HG02970 (cell line): ENCODE measurements around the gene COA7.
"Not testable (repeated sequence)": the region's sequence is repeated elsewhere in the genome, so short reads cannot be mapped to it uniquely, and the experiment has no call there.

Source experiments
- ATAC-seq: cut with Tn5 transposase; IDR thresholded peaks from one replicate; pipeline ENCODE4 v1.9.1; 2021; ENCODE audit warnings: mild to moderate bottlenecking, moderate library complexity, moderate number of reproducible peaks; ENCODE audit not compliant: unreplicated experiment, low FRiP score

The COA7 gene

DNA sequence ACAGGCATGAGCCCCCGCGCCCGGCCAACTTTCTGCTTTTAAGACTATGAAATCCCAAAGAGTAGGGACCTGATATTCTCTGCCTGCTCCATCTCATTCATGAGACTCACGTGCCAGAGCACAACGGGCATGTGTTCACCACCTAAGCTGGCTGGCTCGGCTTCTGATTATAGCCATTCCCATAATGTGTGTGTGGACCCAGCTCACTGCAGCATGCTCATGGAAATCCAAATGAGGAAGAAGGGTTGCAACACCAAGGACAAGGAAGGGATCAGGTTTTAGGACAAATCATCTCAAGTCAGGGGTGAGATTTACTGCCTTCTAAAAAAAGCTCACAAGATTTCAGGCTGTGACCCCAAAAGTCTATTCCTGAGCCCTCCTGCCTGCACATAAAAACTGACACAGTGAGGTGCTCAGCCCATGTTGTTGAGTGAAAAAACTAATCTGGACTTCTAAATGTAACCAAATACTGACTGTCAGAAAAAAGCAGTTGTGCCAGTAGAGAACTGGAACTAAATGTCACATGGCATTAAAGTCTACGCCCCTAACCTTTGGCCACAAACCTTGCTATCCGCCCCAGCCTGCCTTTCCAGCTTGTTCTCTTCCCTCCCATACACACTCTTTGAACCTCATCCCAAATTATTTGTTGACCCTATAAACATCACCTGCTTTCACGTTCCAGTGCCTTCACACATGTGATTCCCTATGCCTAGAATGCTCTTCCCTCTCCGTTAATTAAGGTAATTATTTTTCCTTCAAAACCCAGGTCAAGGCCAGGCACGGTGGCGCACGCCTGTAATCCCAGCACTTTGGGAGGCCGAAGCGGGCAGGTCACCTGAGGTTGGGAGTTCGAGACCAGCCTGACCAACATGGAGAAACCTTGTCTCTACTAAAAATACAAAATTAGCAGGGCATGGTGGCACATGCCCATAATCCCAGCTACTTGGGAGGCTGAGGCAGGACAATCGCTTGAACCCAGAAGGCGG is 9.1 kb upstream of the COA7 start:
- no peak for ATAC-seq

DNA sequence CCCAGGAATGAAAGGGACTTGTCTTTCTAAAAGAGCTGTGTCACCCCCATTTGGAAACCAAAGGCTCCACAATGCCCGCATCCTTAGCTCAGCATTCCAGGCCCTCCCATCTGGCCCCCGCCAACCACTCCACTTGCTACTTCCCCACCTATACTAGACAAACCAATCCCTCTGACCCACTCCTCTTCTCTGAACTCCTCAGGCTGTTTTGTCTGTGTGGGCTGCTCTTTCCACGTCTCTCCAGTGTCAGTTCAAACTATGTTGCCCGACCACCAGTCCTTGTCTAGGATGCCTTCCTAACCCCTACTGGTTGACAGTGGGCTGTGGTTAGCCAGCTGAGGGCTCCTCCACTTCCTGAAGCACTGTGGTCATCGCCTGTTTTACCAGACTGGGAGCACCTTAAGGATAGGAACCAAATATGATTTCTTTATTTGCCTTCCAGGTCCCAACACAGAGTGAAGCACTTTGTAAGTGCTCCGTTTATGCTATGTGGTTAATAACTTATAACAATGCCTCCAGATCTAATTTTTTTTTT is 8.1 kb upstream of the COA7 start:
- no peak for ATAC-seq

- ATAC-seq: peak; percentile 81
Measured at GRCh38 chr1:52702886-52703787, 5.0 kb upstream of the COA7 start.

GRCh38 chr1:52695627-52696026 is 2.5 kb downstream of the COA7 start:
- no peak for ATAC-seq

DNA sequence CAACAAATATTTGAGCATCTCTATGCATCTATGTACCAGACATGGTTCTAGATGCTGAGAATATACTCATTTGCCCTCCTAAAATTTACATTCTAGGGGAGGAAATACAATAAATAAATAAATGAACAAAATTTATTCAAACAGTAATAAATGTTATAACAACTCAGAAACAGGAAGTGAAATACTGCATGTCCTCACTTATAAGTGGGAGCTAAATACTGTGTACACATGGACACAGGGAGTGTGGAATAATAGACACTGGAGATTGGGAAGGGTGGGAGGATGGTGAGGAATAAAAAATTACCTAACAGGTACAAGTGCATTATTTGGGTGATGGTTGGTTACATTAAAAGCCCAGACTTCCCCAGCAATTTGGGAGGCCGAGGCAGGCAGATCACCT is 4.3 kb downstream of the COA7 start:
- ATAC-seq: no peak

- not testable (repeated sequence) for ATAC-seq
Measured at GRCh38 chr1:52693351-52693750, 4.8 kb downstream of the COA7 start.

DNA sequence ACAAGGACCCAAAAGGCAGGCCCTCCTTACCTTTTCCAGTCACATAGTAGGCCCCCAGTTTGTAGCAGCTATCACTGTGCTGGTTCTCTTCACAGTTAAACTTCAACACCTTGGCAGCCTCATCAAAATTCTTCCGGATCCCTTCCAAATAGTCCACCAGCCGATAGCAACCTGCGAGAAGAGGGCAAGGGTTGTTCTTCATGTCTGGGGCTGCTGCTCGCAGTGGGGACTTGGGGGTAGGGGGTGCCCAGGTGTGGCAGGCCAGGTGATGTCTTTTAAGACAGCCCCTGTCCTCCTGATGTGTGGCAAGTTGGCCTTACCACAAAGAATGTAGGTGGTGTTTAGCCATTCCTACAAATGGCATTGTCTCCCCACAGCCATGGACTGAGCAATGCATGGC is 5.5 kb downstream of the COA7 start:
- no peak for ATAC-seq

DNA sequence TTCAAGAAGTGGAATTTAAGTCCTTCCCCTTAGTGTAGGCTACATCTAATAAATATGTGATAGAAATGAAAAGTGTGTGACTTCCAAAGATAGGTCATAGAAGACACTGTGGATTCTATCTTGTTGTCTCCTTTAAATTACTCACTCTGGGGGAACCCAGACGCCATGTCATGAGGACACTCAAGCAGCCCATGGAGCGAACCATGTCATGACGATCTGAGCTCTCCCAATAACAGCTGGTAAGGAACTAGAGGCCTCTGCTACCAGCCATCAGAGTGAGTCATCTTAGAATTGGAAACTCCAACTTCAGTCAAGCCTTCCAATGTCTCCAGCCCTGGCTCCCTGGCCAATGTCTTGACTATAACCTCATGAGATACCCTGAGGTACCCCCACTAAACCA is 6.3 kb downstream of the COA7 start:
- ATAC-seq: no peak

DNA sequence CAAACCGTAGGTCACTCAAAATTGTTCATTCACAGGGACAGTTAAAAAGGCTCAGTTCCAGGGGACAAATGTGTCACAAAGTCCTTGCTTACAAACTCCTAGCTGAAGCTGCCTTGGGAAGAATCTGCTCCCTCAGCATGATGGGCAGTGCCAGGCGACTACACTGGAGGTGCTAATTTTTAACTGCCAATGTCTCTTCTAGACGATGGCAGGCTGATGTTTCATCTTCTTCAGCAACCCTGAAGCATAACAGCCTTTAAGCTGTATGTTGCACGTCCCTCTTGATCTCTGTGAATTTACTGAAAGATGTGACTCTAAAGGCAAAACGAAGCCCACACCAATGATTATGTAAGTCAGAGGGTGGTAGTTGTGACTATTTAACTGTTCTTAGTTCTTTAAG is 11.3 kb downstream of the COA7 start:
- ATAC-seq: no peak

DNA sequence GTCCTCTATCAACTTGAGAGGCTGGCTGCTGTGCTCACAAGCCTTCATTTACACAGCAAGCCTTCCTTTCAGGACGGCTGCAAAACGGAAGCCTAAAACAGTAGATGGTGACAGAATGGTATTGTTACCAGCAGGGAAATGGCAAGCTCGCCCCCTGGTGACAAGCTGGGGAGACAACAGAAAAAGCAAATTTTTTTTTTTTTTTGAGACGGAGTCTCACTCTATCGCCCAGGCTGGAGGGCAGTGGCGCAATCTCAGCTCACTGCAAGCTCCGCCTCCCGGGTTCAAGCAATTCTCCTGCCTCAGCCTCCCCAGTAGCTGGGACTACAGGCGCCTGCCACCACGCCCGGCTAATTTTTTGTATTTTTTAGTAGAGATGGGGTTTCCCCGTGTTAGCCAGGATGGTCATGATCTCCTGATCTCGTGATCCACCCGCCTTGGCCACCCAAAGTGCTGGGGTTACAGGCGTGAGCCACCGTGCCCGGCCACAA is 11.8 kb downstream of the COA7 start:
- ATAC-seq: not testable (repeated sequence)

DNA sequence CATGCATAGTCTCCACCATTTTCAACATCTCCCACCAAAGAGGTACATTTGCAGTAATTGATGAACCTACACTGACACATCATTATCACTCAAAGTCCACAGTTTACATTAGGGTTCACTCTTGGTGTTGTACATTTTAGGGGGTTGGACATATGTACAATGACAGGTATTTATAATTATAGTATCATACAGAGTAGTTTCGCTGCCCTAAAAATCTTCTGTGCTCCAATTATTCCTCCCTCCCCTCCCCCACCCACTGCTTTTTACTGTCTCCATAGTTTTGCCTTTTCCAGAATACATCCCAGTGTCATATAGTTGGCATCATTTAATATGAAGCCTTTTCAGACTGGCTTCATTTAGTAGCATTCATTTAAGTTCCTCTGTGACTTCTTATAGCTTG is 13.6 kb downstream of the COA7 start:
- no peak for ATAC-seq

DNA sequence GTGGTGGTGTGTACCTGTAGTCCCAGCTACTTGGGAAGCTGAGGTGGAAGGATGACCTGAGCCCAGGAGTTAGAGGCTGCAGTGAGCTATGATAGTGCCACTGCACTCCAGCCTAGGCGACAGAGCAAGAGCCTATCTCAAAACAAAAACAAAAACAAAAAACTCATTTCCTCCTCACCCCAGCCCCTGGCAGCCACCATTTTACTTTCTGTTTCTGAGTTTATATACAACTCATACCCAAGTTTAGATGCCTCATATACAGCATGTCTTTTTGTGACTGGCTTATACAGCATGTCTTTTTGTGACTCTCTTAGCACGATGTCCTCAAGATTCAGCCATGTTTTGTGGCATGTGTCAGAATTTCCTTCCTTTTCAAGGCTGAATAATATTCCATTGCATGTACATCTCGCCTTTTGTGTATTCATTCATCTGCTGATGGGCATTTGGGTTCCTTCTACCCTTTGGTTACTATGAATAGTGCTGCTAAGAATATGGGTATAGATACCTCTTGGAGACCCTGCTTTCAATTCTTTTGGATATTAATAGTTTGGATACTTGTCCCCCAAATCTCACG is 14.7 kb downstream of the COA7 start:
- ATAC-seq: no peak

DNA sequence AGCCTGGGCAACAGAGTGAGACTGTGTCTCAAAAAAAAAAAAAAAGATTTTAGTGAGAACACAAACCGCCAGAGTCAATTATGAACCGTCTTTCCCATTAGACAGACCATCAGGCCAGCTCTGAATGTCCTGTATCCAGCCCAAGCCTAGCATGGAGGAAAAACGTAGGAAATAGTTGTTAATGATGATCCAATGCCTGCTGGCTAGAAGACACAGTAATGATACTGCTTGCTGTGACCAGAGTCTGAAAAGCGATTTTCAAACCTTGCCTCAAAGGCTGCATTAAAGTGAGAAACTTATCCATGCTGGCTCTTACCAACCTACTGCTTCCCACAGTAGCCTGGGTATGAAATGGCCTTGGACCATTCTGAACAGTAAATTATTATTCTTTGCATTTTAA is 17.0 kb downstream of the COA7 start:
- ATAC-seq: no peak

DNA sequence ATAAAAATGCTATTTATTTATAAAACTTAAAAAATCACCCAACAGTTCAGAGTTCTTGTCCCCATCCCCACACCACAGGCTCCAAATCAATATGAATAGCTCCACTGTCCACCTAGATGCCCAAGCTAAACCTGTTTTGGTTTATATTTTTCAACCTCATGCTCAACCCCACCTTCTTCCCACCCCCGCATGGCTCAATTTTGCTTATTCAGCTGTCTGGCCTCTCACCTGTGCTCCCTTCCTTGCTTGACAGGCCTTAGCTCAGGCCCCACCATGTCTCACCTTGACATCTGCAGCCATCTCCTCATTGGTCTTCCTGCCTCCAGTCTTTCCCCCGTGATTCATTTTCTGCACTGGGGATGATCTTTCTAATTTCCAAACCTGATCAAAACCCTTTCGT is 17.8 kb downstream of the COA7 start:
- ATAC-seq: no peak

GRCh38 chr1:52679498-52679897 is 18.6 kb downstream of the COA7 start:
- no peak for ATAC-seq

- ATAC-seq: no peak
Measured at GRCh38 chr1:52679048-52679447, 19.1 kb downstream of the COA7 start.

- no peak for ATAC-seq
Measured at GRCh38 chr1:52677076-52677806, 20.9 kb downstream of the COA7 start.

- ATAC-seq: no peak
Measured at GRCh38 chr1:52676249-52676903, 21.8 kb downstream of the COA7 start.
